Cerebellar nuclear complex (tissue), 1 donor: Measurements from ENCODE around the gene IRAK4.
A peak's percentile ranks its signal among the peaks of the same experiment; 100 is the strongest.

Experiments
- DNase-seq, 2 experiments: peaks; one replicate each; lab custom pipeline; 2025; lab: John Stamatoyannopoulos, UW

The IRAK4 gene

DNA sequence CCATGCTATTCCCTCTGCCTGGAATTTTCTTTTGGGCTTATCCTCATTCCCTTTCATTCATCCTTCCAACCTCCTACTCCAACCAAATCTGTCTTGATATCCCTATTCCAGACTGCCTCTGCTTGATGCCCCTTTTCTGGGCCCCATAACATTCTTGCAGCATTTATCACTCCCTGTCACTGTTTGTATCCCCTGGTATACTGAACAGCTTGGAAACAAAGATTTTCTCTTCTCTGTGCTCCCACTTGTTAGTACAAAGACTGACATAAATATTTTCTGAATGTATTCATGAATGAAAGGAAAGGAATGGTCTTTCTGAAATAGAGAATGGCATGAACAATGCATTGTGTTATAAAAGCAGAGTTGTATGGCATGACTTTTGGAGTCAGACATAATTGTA is 7.5 kb downstream of the IRAK4 start:
- DNase-seq, result no peak

DNA sequence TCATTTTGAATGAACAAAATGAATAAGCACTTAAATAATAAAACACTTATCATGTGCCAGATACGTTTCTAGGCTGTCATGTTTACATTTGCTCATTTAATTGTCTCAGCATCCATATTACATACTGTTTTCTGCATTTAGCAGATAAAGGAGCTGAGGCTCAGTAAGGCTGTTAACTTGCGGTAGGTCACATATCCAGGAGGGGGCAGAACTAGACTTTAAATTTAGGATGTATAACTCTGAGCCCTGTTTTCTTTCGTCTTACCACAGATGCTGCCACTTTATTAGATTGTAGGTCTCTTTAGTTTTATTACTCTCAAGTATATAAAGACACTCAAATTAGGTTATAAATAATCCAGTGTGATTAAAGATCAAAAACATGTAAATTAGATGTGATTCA is 17.7 kb downstream of the IRAK4 start:
- DNase-seq, result no peak

DNA sequence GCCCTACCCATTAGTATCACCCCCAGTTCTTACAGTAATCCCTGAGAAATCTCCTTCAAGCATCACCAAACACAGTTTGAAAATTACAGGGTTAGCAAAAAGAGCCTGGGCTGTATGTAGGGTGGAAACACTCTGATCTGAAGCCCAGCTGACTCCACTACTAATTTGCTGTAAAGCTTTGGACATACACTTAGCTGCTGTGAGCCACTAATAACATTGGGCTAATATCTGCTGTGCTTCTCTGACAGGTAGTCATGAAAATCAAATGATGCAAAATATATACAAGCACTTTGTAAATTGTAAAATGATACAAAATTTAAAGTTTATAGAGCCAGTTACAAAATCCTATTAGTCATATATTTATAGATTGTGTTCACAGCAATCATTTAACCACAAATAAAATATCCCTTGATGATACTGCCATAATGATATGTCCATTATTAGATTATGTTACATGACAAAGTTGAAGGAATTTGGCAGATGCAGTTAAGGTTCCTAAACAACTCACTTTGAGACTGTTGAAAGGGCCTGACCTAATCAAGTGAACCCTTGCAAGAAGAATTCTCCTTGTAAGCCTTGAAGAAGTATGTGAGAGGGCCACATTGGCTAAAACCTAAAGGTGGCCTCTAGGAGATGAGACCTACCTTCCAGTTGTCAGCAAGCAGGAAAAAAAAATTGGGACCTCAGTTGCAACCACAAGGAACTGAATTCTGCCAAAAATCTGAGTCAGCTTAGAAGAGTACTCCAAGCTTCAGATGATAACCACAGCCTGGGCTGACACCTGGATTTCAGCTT is 28.3 kb downstream of the IRAK4 start:
- no peak for DNase-seq

DNA sequence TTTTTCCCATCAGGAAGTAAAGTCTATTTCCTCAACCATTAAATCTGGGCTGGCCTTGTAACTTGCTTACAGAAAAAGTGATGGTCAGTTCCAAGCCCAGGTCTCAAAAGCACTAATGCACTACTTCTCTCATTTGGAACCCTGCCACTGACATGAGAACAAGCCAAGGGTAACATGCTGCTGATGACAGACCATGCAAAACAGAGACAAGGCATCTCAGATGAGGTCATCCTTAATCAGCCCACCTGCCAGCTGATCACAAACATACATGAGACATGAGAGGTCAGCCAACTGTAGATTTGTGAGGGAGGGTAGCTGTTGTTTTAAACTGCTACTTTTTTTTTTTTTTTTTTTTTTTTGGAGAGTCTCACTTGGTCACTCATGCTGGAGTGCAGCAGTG is 31.2 kb downstream of the IRAK4 start:
- DNase-seq, result no peak

DNA sequence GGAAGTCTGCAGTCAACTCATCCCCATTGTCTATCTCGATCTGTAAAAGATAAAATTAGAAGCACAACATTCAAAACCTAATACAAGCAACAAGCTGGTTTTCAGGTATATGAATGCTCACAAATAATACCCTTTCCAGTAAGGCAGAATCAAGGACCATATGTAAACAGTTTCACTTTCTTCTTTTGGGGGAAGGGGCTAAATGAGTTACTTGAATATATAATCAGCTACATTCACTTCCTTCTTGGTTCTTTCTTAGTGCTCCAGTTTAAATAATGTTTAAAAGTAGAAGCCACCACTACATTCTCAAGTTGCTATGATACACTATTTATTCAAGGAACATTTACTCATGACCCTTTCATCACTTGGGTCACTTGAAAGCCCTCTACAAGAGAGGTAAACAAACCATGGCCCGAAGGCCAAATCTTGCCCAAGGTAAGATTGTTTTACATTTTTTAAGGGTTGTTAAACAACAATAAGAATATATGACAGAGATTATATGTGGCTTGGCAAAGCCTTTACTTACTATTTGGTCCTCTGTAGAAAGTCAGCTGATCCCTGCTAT is 37.0 kb downstream of the IRAK4 start:
- DNase-seq, result no peak

DNA sequence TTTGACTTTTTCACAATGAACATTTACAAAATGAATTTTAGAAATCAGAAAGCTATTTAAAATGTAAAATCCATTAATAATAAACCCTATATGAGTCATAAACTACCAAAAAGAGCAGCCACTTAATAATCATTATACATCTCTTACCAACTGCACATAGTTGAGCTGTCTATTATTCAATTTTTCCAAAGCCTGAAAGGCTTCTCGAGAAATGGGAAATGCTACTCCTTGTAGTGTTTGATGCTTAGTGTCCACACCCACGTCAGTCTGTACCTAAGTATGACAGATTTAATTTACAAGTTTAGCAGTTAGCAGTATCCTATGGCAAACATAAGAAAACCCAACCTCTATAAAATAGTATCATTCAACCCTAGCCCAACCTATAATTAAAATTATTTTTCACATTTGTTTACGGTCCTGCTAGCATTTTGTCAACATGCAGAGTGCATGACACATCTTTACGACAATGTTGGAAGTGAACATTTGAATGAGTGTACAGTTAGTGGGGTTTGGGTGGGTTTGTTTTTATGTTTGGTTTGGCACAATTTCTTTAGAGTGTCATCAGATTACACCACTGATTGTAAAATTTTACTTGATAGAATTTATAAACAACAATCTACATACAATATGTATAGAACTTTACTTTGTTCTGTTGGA is 38.9 kb downstream of the IRAK4 start:
- DNase-seq, result no peak

DNA sequence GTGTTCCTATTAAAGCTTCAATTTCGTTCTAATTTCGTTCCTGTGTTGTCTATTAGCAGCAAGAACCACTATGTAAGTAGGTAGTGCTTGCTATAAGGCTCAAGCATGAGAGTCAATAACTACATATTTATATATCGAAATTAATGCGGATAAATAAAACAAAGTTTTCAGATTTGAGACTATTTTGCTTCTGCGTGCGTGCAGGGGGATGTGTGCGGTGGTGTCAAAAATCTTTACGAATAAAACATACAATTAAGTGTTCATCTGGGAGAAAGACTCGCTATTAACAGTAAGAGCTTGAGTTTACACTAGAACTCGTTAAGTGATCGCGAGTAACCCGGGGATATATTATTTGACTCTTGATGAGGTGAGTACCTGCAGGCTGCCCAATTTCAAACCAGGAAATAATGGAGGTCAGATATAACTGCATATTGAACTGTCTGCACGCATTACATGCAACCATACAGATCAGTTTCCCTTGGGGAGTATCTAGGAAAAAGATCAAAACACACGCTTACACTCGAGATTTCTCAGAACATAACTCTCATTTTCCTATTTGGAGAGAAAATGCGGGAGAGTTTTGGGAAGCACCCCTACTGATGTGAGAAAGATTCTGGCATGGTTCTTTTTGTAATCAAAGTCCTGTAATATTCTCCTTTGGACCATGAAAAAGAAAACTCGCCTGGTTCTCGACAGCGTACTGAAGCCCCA is 46.6 kb downstream of the IRAK4 start:
- DNase-seq, result no peak

DNA sequence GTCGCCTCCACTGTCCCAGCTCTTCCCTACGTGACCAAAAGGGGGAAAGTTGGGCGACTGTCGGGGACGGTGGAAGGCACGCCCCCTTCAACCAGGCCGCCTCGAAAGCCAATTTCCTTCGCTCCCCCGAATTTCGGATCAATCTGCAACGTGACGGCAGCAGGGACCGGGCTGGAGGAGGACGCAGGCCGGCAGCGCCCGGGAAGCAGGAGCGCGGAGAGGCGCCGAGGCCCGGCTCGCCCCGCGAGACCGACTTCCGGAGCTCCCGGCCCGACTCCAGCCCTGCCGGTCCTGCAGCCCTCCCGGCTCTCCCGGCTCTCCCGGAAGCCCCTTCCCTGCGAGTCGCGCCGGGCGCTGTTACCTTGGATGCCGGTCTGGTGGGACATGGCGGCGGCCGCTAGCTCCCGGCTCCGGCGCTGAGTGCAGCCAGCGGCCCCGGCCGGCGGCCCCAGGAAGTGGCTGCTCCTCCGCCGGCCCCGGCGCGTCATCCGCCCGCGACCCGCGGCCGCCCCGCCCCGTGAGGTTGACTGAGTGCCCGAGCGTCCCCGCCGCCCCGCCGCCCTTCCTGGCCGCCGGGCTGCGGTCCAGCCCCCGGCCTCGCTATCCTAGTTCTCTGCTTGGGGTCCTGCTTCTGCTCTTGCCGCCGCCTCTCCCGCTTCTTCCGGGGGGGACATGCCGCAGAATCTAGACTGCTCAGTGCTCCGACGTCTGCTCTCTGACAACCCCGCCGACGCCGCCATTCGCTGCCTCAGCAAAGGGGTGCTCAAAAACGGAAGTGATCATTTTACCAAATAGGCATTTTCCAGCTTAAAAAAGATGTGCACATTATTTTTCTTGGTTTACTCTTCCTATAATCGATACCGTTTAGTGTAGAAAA is 47.3 kb downstream of the IRAK4 start, which contains the start of gene TWF1:
TSS of gene TWF1 (minus strand) at position 458 of the 877 bp plus-strand sequence. CDS start at position 386, 72 bp downstream.
- DNase-seq, result peak in 1 of 2 experiments; percentile 54

DNA sequence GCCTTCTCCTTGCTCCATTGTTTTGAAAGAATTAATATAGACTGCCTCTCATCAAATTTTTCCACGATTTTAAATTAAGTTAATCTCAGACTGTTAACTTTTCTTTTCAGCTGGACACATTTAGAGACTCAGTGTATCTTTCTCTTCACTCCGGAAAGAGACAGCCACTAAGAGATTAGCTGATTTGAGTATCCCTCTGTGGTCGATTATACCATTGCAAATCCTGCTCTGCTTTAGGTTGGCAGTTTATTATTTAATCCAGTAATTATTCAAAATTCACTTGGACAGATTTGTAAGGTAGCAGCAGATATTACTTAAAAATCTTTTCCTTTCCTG is 48.0 kb downstream of the IRAK4 start:
- DNase-seq, result no peak

DNA sequence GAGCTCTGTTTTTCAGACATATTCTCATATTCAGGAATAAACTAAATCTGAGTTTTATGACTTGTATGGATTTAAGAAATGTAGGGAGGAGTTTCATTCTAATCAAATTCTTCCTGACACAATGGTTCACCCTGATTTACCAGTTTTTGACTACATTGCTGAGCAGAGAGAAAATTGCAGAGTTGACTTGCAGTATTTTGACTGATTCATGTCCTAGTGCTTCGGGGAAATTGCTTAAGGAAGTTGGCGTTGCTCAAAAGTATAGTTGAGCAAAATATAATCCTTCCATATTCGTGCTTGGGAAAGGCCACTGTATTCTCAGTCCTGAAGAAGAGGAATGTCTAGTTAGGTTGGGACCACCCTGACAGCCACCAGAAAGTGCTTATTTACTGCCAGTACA is 48.6 kb downstream of the IRAK4 start:
- DNase-seq, result no peak

DNA sequence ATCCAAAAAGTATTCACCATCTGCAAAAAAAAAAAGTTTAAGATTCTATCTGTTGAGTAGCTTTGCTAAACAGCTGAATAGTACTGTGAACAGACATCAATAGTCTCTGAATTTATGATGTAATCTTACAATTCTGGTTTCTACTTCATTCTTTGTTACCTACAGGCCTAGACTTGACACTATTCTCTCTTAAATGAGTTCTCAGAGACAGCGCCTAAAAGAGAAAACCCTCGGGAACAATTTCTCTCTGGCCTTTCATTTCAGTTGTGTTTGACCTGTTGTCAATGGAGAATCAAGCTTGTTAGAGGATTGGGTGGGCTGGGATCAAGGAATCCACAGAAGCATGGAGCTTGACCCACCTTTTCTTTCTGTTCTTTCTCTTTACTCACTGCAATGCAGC is 53.3 kb downstream of the IRAK4 start:
- no peak for DNase-seq

DNA sequence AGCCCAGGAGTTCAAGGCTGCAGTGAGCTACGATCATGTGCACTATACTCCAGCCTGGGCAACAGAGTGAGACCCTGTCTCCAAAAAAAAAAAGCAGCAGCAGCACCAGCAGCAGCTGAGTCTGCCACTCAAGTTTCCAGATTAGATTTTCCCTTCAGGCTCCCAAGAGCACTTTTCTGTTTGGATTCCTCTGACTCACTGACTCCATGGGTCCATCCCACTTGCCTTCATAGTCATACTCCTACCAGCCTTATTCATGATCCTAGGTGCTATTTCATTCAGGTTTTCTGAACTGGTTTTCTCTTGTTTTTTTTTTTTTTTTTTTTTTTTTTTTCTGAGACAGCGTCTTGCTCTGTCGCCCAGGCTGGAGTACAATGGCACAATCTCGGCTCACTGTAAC is 54.2 kb downstream of the IRAK4 start:
- no peak for DNase-seq

DNA sequence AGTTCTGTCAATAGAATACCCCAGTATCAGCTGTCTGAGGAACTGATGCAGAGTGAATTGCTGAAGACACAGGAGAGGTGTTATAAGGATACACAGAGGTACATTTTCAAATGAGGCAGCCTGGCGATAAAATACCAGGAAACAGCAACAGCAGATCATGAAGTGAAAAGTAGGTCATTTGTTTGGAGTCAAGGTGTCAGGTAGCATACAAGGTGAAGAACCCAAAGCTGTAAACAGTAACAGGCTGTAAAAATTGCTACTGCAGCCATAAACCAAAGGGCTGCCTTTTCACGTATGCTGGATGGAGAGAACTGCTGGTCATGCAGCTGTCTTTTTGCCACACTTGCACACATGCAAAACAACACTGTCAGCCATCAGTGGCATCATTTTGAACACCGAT is 56.7 kb downstream of the IRAK4 start:
- DNase-seq, result no peak

DNA sequence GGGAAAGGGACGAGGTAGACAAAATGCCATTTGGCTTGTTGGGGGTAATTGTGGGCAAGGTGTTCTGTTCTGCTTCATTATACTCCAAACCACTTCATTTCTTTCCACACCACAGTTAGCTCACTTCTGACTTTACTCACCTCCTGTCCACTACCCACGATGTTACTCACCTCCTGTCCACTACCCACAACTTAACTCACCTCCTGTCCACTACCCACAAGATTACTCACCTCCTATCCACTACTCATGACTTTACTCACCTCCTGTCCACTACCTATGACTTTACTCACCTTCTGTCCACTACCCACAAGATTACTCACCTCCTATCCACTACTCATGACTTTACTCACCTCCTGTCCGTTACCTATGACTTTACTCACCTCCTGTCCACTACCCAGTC is 57.4 kb downstream of the IRAK4 start:
- DNase-seq, result no peak

DNA sequence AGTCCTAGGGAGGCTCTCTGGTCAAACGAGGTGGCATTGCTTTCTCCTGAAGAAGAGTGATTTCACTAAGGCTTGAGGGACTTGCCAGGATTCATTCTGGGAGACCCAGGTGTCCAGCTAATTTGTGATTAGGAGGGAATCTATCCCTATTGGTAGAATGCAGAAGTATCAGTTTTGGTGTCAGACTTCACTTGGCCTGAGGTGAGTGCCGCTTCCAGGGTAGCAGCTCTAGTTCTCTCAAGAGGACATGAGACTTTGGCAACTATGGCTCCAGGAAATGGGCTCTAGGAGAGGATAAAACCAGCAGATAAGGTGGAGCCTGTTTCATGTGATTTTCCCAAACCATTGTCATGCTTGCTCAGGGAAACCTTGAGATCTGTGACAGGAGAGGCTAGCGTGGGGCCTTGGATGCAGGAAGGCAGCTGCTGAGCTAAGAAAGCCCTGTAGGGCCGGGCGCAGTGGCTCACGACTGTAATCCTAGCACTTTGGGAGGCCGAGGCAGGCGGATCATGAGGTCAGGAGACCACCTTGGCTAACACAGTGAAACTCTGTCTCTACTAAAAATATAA is 65.5 kb downstream of the IRAK4 start:
- DNase-seq, result no peak

DNA sequence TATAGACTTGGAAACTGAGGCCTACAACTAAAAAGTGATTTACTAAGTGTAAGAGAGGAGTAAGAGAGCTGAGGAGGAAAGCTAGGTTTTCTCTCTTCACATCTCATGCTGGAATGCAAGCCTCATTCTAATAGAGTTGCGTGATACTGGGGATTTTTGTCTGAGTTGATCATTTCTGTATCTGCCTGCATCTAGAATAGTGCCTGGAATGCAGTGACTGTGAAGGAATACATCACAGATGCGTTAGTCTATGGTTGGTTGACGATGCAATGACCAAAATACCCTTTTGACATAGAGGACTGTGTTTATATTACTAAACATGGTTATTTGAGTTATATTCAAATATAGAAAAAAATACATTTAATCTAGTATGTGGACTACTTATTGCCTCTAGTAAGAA is 67.9 kb downstream of the IRAK4 start:
- no peak for DNase-seq

DNA sequence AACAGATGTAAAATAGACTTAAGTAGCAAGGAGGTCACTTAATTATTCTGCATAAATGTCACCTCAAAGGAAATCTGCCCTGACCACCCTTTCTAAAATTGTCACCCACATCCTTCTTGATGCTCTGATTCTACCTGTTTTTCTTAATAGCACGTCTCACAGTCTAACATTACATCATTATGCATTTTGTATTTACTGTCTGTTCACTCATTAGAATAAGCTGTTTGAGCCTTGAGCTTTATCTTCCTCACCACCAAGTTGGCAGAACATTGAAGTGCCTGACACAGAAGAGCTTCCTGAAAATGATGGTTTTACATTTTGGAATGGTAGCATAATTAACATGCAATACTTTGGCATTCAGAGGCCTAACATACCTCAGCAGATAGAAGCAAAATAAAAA is 68.3 kb downstream of the IRAK4 start:
- no peak for DNase-seq

DNA sequence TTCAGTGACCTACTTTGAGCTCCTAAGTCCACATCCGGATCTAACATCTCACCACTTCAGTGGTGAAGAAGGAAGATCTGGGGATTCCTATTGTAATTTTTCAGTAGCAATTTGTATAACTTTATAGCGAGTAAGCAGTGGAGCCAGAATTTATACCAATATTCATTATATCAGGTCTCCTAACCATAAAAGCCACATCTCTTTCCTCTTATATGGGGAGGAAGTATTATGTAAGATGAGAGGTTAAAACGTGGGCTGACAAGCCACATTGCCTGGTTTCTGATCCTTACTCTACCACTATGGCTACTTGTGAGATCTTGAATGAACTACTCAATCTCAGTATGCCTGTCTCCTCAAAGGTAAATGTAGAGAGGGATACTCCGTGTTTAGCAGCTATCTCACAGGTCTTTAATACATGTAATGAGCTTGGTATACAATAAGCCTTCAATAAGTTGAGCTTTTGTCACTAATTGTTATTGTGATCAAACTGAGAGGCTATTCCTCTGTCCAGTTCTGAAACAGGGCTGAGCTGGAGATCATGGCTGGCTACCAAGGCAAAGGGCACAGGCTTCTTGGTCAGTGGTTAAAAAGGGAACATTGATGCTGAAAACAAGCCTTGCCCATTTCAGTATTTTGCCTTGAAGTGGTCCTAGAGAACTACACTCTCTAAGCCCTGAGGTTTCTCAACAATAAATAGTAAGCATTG is 73.9 kb downstream of the IRAK4 start:
- no peak for DNase-seq

DNA sequence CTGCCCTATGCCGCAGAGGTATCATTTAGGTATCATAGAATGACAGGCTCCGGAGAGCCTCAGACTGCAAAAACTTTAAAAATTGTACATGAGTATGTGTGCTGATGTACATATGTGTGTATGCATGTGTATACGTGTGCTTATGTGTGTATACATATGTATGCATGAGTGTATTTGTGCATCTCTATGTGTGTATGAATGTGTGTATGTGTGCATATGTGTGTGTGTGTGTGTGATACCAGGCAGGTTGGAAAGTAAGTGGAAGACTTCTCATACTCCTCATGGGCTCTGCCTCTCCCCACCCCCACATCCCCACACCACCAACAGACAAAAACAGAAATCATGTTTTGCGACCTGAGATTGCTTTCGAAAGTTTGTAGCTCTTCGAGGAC is 76.5 kb downstream of the IRAK4 start:
- no peak for DNase-seq

DNA sequence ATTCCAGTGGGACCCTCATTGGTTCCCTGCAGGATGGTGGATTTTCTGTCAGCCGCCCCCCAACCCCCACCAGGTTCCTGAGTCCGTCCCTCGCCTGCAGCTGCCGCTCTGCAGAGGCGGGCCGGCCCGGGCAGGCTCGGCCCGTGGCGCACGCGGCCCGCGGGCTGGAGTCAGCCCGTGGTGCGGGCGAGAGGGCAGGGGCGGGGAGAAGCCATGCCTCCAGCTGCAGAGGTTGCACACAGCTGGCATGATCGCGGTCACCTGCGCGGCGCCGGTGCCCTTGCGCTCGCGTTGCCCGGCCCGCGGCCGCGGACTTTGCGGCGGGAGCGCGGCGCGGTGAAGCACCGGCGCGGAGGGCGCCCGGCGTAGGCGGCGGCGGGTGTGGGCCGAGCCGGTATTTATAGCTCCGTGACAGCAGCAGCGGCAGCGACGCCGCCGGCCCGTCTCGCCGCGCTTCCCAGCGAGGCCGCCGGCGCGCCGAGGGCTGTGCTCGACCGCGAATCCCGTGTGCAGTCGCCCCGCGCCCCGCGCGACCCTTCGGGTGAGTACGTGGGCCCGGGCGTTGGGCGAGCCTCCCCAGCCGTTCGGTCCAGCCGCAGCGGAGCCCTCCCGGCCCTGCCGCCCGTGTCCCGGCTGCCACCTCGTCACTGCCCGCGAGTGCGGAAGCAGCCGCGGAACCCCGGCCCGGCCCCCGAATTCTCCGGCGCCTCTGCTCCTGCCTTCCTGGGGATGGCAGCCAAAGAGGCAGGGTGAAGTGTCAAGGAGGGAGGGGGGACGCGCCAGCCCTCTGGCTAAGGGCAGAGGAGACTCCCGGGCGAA is 77.1 kb downstream of the IRAK4 start, which contains the start of gene TMEM117:
TSS of gene TMEM117 (plus strand) at position 426 of the 819 bp plus-strand sequence.
- DNase-seq, result no peak
